ENCODE data around the gene TNRC18. TPM values are rescaled to one million over a fixed set of nuclear protein-coding genes. Genes with fewer than 3 reads are reported as not detected.
A peak's percentile ranks its signal among the peaks of the same experiment; 100 is the strongest.

The TNRC18 gene
- total and polyA plus RNA-seq, 9 of the 15 experiments (the other 6 are each of a cell fraction or from before 2014, with no cell fraction given) = 0.03 to 43.2 (median 18.0) TPM

- peak; percentile 87 for TF ChIP-seq ZFP36 (IDR thresholded peaks at IDR 0.05; ENCODE audit: low read depth, low read length, partially characterized antibody)
- no peak for TF ChIP-seq POLR2AphosphoS2 (IDR thresholded peaks at IDR 0.05; ENCODE audit: low read length)
- TF ChIP-seq MED1 (CRISPR knock-in tag; IDR thresholded peaks at IDR 0.05; ENCODE audit: borderline replicate concordance) = no peak
- no peak for TF ChIP-seq ZEB2 (IDR thresholded peaks at IDR 0.05)
- TF ChIP-seq MCM2 (IDR thresholded peaks at IDR 0.05; ENCODE audit: low read depth) = no peak
- no peak for TF ChIP-seq SP1 (CRISPR knock-in tag; IDR thresholded peaks at IDR 0.05)
- no peak for TF ChIP-seq CREB3 (tag; conservative IDR thresholded peaks at IDR 0.05; ENCODE audit: low read depth)
- no peak for TF ChIP-seq RBM25 (IDR thresholded peaks at IDR 0.05; ENCODE audit: low read depth, low read length, severe bottlenecking)
- no peak for TF ChIP-seq GTF2E2 (tag; IDR thresholded peaks at IDR 0.05)
- 0 out of 2 replicates have a peak, but pooled peaks have one; percentile 7 for TF ChIP-seq BCOR (IDR thresholded peaks at IDR 0.05)
- TF ChIP-seq ZNF121 (CRISPR knock-in tag; conservative IDR thresholded peaks at IDR 0.05) = peak; percentile 72; the same call in 1 of the 2 replicates
- no peak for TF ChIP-seq CTBP1 (IDR thresholded peaks at IDR 0.05; ENCODE audit: borderline replicate concordance)
- no peak for TF ChIP-seq ZSCAN29 (IDR thresholded peaks at IDR 0.05)
- TF ChIP-seq TBL1XR1 (IDR thresholded peaks at IDR 0.05; ENCODE audit: low read length in 2 of 2) = no peak
- no peak for TF ChIP-seq CHD2 (IDR thresholded peaks at IDR 0.05; ENCODE audit: low read depth, low read length)
- H3K4me3 ChIP-seq = no peak overlapping the region
- H3K36me3 ChIP-seq (ENCODE audit: control insufficient read depth, insufficient read depth, low read length) = no peaks in the 10 kb centered on the region
- ChIA-PET POLR2A (no interaction called here), CTCF (ENCODE audit: low intra/inter-chr PET ratio) (no interaction called here)
- no peaks in the 10 kb centered on the region for H3K9me1 ChIP-seq (ENCODE audit: control insufficient read depth, insufficient read depth, low read length)
- H3K4me2 ChIP-seq (ENCODE audit: insufficient read depth, low read length) = no peak overlapping the region
- no peak overlapping the region for H2AFZ ChIP-seq (ENCODE audit: low read depth, low read length)
- H3K4me1 ChIP-seq (replicated peaks in 1 of 2; ENCODE audit: control insufficient read depth in 2 of 2, insufficient read depth in 2 of 2, low read length in 2 of 2) = peaks cover 0 to 34% of the 10 kb centered on the region in 2 experiments; a peak in 2 of 5 replicates
- H3K9ac ChIP-seq (ENCODE audit: insufficient read depth in 1 of 2, low read depth in 2 of 2, low read length in 2 of 2) = no peak overlapping the region; a peak in 1 of 4 replicates
- no TSS peak for BruUV-seq (replicated peaks)
- H3K9me3 ChIP-seq (replicated peaks; ENCODE audit: control insufficient read depth, insufficient read depth, low read depth, low read length) = no peaks in the 10 kb centered on the region
- intact Hi-C loops (cut with micrococcal nuclease) (no loop called here), in situ Hi-C loops (cut with MboI) (no loop called here)
- WGBS (ENCODE audit: insufficient coverage, low coverage, missing lambda C conversion rate) = 34% methylated on average over 9 of the region's 9 CpGs
- no peak overlapping the region for H3K27ac ChIP-seq (ENCODE audit: extremely low read depth, low read depth, low read length)
- H3K27me3 ChIP-seq (ENCODE audit: control insufficient read depth in 2 of 2, insufficient read depth in 2 of 2, low read length in 2 of 2) = no peaks in the 10 kb centered on the region
- H4K20me1 ChIP-seq (replicated peaks; ENCODE audit: control insufficient read depth, insufficient read depth, low read length) = no peaks in the 10 kb centered on the region
- ATAC-seq (no peak), DNase-seq (ENCODE audit: extremely low read depth in 1 of 4, low spot score in 3 of 4) (no peak), FAIRE-seq (no peak)
- no peaks in the 10 kb centered on the region for H3K79me2 ChIP-seq (ENCODE audit: control insufficient read depth, insufficient read depth, low read length)
Observed at GRCh38 chr7:5286933-5287332, 136.7 kb downstream of the TNRC18 start.
